Right renal pelvis (tissue), 4 donors: Measurements from ENCODE around the gene NHLRC4. TPM values are rescaled to one million over a fixed set of nuclear protein-coding genes. Genes with fewer than 3 reads are reported as not detected.

Experiments
- DNase-seq, 4 donors: peaks; one replicate each; pipeline ENCODE4 v3.0.0-alpha.2; 2013; ENCODE audit warnings: low read depth in 4 of 4, low spot score in 3 of 4, missing footprints in 1 of 4
- polyA plus RNA-seq, 4 donors: library from polyadenylated mRNA; unstranded; fragments of 120-200 nt; gene quantifications; one replicate each; pipeline ENCODE4 v1.2.1, GENCODE V29; 2013; ENCODE audit not compliant: insufficient read length in 4 of 4

NHLRC4 gene
- polyA plus RNA-seq, 4 donors, result 7.2 to 9.9 (median 8.0) TPM

DNA sequence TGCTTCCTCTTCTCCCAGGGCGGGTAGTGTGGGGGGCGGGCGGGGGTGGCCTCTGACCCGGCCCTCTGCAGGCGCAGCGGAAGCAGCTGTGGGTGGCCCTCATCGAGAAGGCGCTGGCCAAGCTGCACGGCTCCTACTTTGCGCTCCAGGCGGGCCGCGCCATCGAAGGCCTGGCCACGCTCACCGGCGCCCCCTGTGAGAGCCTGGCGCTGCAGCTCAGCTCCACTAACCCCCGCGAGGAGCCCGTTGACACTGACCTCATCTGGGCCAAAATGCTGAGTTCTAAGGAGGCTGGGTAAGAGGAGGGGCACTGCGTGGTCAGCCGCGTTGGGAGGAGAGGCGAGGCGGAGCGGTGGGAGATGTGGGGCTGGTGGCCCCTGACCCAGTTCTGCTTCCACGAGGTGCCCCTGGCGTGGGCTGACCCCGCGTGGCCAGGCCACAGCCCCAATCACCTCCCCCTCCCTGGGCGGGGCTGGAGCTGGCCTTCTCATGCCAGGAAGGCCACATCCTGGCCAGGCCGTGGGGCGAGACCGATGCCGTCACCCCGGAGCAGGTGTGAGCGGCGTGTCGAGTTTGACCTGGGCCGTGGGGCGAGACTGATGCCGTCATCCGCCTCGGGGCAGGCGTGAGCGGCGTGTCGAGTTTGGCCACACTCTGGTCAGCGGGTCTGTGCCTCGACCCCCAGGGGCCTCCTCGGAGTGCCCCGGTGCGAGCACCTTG is 17.1 kb upstream of the NHLRC4 start:
- no peak for DNase-seq

- DNase-seq, result no peak
Measured at GRCh38 chr16:551210-551609, 15.6 kb upstream of the NHLRC4 start.

GRCh38 chr16:552171-552570 is 14.6 kb upstream of the NHLRC4 start:
- DNase-seq, result no peak

- no peak for DNase-seq
Measured at GRCh38 chr16:553601-554296, 13.1 kb upstream of the NHLRC4 start.

DNA sequence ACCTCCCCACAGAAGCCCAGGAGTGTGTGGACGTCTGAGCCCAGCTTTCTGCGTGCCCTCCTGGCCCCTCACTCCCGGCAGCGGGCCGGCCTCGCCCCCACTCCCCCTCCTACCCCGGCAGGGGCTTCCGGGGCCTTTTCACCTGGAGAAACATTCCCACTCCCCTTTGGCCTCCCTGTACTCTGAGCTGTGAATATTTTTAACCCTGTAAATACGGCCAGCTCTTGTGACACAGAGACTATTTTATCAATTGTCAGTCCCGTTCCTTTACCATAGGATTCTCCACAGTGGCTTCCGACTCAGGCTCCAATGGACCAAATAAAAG is 12.5 kb upstream of the NHLRC4 start:
- DNase-seq, result no peak

GRCh38 chr16:554640-555365 is 12.0 kb upstream of the NHLRC4 start:
- DNase-seq, result no peak

DNA sequence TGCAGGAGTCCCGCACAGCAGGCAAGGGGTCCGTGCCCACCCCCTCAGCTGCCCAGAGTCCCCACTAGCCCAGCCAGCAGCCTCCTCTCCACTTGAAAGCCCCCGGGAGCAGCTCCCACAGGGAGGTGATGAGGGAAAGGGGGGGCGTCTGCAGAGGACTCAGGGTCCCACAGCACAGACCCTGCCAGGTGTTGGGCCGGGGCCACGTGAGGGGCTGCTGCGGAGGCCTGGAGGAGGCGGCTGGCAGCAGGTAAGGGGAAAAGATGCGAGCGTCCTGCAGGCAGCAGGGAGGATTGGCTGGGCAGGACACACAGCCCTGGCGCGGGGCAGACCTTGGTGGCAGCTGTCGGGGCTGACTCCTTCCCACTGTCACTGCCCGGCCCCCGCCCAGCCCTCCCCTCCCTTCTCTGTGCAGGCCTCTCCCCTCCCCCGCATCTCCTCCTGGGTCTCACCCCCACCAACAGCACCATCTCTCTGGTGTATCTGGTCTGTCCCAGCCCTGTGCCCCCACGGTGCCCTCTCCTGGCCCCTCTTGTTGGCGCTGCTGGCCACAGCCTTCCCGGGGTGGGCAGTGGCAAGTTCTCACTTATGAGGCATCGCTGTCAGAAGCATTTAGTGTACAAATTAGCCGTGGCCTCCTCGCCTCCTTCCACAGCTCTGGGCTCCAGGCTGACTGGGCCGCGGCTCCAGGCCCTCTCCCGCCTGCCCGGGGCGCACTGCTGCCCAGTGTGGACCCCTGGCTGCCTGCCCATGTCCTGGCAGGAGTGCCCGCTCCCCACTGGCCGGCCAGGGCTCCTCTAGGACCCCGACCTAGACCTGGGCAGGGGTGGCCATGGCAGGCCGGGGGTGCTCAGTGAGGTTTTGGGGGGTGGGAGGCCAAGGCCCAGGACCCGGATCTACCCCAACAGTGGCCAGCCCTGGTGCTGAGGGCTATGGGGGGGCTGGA is 11.0 kb upstream of the NHLRC4 start:
- no peak for DNase-seq

DNA sequence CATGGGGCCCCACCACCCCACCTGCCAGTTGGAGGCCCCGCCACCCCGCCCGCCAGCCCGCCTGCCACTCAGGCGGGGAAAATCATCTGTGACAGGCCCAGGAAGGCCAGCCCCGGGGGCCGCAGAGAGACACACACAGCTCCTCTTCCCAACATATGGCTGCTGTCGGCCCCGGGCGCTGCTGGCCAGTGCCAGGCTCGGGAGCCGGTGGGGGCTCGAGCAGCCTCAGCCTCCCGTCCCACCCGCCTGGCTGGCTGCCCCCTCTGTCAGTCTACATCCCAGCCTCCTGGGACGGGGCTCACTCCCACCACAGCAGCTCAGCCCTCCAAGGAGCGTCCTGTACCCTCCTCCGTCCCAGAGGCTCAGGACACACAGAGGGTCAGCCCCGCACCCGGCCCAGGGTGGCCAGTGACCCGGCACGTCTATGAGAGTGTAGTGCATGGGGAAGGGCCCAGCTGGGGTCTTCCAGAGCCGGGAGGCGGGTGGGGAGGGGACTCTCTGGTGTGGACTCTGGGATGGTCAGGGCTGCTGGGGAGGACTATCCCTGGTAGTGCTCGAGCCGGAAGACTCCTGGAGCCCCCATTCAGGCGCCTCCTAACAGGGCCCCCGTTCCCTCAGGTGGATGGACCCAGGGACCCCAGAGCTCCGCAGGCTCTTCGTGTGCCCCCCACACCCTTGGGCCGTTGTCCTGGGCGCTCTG is 10.2 kb upstream of the NHLRC4 start:
- no peak for DNase-seq

DNA sequence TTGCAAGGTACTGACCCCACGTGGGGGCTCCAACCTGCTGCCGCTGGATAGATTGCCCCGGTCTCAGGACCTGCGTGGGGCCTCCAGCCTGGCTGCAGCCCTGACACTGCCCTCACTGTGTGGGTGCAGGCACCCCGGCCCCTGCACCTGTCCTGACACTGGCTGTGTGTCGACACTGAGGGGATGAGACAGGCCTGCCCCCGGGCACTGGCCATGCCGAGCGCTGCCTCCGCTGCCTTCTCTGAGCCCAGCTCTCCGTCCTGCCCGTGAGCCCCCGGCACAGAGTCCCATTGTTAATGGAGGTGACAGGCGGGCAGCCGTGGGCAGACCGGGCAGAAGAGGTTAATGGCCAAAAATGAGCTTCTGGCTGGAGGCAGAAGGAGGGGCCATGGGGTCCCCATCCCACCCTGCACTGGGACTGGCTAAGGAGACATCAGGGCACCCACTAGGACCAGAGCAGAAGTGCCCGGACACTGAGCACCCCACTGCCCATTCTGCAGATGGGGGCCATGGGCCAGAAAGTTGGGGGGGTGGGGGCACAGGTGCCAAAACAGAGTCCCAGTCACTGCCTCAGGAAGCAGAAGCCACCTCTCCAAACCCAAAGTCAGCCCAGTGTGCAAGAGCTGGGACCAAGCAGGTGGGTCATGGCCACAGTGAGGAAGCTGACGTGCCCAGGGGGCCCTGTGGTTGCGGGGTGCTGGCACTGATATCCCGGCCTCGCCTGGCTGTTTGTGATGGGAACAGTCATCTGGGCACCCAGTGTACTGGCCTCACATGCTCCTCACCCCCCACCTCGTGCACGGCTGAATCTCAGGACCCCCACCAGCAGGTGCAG is 9.1 kb upstream of the NHLRC4 start:
- DNase-seq, result no peak

DNA sequence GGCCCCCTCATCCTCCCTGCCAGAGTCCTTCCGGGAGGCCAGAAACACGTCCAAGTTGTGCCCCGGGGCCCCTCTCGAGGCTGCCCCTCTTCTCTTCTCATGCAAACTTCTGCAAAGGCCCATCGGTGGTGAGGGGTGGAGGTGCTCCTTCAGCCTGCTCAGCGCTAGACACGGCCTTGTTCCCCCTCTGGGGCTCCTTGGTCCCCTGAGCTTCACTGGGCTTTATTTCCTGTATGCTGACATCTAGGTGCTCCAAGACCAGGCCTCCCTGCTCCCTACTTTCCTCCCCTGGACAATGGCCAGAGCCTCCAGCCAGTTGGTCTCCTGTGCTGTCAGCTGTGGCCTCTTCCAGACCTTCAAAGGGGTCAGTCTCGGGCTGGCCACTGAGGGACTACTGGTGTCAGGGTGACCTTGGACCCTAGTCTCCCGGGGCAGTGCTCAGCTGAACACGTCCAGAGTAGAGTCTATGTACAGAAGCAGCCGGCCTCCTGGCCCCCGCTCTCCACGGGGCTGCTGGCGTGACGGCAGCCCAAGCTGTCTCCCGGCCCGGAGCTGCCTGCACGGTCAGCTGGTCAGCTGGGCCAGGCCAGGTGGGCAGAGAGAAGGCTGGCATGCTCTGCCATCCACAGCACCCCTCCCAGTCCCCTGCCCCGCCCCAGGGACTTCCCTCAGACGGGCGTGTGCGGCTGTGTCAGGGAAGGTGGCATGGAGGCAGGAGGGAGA is 8.3 kb upstream of the NHLRC4 start:
- no peak for DNase-seq

- DNase-seq, result no peak
Measured at GRCh38 chr16:559021-559380, 7.8 kb upstream of the NHLRC4 start.

GRCh38 chr16:559411-560203 is 7.2 kb upstream of the NHLRC4 start:
- no peak for DNase-seq

DNA sequence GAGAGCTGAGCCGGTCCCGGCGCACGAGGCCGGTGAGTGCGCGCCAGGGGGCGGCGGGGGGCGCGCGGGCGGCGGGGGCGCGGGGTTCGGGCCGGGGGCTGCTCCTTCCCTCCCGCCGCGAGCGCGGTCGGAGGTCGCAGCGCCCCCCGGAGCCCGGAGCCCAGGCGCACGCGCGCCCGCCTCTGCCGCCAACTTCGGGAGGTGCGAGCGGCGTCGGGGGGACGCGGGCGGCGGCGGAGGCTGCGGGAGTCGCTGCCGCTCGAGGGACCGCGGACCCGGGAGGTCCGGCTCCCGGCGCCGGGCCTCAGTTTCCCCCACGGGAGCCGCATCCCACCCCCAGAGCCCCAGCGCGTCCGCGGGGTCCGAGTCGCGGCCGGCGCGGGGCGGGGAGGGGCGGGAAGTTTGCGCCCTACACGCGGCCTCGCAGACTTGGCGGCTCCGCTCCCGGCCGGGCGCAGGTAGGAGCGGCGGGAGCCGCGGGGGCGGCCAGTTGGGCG is 6.6 kb upstream of the NHLRC4 start, which contains the start of gene PRR35:
TSS of gene PRR35 (plus strand) at position 191 of the 497 bp plus-strand sequence. CDS start 2,901 bp downstream, outside the sequence.
- DNase-seq, result no peak

- DNase-seq, result no peak
Measured at GRCh38 chr16:560701-561412, 5.9 kb upstream of the NHLRC4 start.

DNA sequence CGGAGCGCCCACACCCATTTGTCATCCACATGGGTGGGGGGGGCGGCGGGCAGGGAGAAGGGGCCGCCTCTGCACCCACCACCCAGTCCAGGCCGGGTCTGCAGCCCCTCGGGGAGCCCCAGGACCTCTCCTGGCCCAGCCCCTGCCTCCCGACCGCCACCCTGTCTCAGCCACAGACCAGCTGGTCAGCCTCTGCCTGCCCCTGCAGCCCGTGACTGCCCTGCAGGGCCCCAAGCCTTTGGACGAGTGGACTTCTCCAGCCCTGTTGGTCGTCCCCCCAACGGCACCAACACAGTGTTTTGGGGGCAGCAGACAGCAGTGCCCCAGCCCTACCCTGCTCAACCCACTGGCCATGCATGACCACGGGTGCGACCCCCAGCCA is 5.4 kb upstream of the NHLRC4 start:
- DNase-seq, result no peak

- no peak for DNase-seq
Measured at GRCh38 chr16:561957-562938, 4.6 kb upstream of the NHLRC4 start.
